Islet precursor cell (in vitro differentiated cells): ENCODE data around the gene CLIC4.
"Not testable (repeated sequence)": the region's sequence is repeated elsewhere in the genome, so short reads cannot be mapped to it uniquely, and the experiment has no call there.

ENCODE experiments used
- DNase-seq: peaks from one replicate; pipeline ENCODE4 v3.0.0-alpha.2; 2018

CLIC4 gene

GRCh38 chr1:24775916-24776315 lies 30.7 kb downstream of the CLIC4 start:
- DNase-seq, result no peak

GRCh38 chr1:24776821-24777220 lies 31.6 kb downstream of the CLIC4 start:
- no peak for DNase-seq

GRCh38 chr1:24778141-24778540 lies 32.9 kb downstream of the CLIC4 start:
- no peak for DNase-seq

GRCh38 chr1:24779199-24779598 lies 34.0 kb downstream of the CLIC4 start:
- not testable (repeated sequence) for DNase-seq

GRCh38 chr1:24779689-24780464 lies 34.6 kb downstream of the CLIC4 start:
- DNase-seq, result no peak

- not testable (repeated sequence) for DNase-seq
Measured at GRCh38 chr1:24780626-24781025, 35.4 kb downstream of the CLIC4 start.

- no peak for DNase-seq
Measured at GRCh38 chr1:24782689-24783088, 37.4 kb downstream of the CLIC4 start.

- DNase-seq, result no peak
Measured at GRCh38 chr1:24783713-24784112, 38.5 kb downstream of the CLIC4 start.

GRCh38 chr1:24786191-24786590 lies 40.9 kb downstream of the CLIC4 start:
- DNase-seq, result no peak

GRCh38 chr1:24790490-24790889 lies 45.2 kb downstream of the CLIC4 start:
- no peak for DNase-seq

GRCh38 chr1:24793447-24794129 lies 48.3 kb downstream of the CLIC4 start:
- DNase-seq, result no peak

GRCh38 chr1:24794130-24794502 lies 48.9 kb downstream of the CLIC4 start:
- not testable (repeated sequence) for DNase-seq

GRCh38 chr1:24795236-24795635 lies 50.0 kb downstream of the CLIC4 start:
- DNase-seq, result no peak

GRCh38 chr1:24796524-24796923 lies 51.3 kb downstream of the CLIC4 start:
- no peak for DNase-seq

GRCh38 chr1:24799242-24799641 lies 54.0 kb downstream of the CLIC4 start:
- not testable (repeated sequence) for DNase-seq

GRCh38 chr1:24801176-24801575 lies 55.9 kb downstream of the CLIC4 start:
- no peak for DNase-seq

- DNase-seq, result no peak
Measured at GRCh38 chr1:24803220-24803619, 58.0 kb downstream of the CLIC4 start.

GRCh38 chr1:24803987-24804530 lies 58.8 kb downstream of the CLIC4 start:
- DNase-seq, result no peak

GRCh38 chr1:24805534-24806301 lies 60.5 kb downstream of the CLIC4 start:
- DNase-seq, result no peak

GRCh38 chr1:24806588-24806987 lies 61.3 kb downstream of the CLIC4 start:
- DNase-seq, result no peak

GRCh38 chr1:24811494-24811893 lies 66.2 kb downstream of the CLIC4 start:
- DNase-seq, result not testable (repeated sequence)

- DNase-seq, result not testable (repeated sequence)
Measured at GRCh38 chr1:24820221-24820620, 75.0 kb downstream of the CLIC4 start.

GRCh38 chr1:24822887-24823286 lies 77.6 kb downstream of the CLIC4 start:
- DNase-seq, result no peak
